ENCODE data around the gene PGM5.
"Not testable (repeated sequence)": the region's sequence is repeated elsewhere in the genome, so short reads cannot be mapped to it uniquely, and the experiment has no call there.

The PGM5 gene

GRCh38 chr9:68356380-68357118 lies at the start of gene PGM5:
Gene PGM5, plus strand, starts transcription at chr9:68356611. Its CDS starts 517 bp downstream, at chr9:68357128.
- not testable (repeated sequence) for DNase-seq

DNA sequence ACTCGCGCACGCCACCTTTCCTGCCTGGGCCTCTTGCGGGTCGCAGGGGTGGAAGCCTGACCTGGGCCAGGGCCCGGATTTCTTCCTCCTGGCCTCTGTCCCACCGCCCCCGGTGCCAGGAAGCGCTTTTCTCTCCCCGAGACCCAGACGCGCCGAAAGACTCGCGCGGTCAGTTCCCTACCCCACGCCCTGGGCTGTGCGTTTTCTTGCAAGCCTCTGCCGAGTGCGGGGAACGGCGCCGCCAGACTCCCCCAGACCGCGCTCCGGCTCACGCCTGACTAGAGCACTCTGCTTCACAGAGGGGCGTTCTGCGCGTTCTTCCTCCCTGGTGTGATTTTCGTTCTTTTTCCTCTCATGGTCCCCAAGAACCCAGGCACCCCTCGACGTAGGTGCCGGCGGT lies 49.3 kb upstream of the PGM5 start:
- not testable (repeated sequence) for DNase-seq

DNA sequence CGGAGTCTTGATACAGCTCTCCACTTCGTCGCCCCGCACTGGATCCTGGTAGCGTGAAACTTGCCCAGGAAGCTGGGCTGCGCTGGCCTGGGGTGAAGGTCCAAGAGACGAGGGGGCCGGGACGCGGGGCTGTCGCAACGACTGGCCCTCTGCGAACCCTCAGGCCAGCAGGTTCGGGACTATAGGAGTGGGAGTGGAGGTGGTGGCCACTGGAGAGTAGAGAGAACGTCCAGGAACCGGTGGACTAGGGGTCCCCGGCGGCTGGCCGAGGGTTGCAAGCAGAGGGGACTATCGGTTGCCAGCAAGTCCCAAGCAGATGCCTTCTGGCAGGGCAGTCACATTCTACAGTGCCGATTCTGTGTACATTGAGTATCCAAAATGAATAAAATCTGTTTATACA lies 48.8 kb upstream of the PGM5 start:
- DNase-seq, result not testable (repeated sequence)

DNA sequence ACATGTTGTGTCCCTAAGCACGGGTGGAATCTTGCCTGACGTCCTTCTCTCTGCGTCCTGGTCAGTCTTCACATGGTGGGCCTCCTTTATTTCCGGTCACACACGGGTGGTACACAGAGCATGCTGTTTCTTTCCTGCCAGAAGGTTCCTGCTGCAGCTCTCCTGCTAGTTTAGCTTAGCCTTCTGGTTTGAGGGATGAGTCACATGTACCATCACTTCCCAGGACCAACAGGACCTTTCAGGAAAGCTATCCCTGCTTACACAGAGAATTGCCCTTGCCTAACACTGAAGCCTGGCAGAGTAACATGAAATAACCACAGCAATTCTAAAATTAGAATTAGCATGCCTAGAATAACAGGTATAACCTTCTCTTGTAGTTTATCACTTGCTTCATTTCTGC lies 45.2 kb upstream of the PGM5 start:
- DNase-seq, result not testable (repeated sequence)

DNA sequence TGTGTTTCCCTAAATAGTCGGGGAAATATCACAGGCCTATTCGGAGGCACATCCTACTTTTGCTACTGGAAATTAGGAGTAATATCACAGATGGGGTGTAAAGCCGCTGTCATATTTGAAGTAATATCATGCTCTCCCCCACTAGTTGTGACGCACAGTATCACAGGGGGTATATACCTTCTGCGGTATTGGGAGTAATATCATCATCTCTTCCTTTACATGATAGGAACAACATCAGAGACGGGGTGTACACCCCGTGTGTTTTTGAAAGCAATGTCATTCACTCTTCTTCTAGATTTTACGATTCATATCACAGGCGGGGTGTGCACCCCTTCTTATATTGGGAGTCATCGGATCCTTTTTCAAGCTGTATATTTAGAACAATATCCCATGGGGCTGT lies 38.2 kb upstream of the PGM5 start:
- DNase-seq, result not testable (repeated sequence)

DNA sequence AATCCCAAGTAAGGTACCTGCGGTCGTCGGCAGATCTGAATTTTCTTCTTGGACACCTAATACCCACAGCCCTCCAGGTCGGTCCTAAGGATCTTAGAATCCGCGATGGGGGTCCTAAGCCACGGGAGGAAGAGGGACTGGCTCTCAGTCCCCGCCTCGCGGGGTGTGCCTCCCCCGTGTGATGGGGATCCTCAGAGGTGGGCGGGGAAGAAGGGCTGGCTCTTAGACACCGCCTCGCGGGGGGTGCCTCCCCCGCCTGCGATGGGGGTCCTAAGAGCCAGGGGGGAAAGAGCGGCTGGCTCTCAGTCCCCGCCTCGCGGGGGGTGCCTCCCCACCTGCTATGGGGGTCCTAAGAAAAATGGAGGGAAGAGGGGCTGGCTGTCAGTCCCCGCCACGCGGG lies 32.7 kb upstream of the PGM5 start:
- DNase-seq, result not testable (repeated sequence)

DNA sequence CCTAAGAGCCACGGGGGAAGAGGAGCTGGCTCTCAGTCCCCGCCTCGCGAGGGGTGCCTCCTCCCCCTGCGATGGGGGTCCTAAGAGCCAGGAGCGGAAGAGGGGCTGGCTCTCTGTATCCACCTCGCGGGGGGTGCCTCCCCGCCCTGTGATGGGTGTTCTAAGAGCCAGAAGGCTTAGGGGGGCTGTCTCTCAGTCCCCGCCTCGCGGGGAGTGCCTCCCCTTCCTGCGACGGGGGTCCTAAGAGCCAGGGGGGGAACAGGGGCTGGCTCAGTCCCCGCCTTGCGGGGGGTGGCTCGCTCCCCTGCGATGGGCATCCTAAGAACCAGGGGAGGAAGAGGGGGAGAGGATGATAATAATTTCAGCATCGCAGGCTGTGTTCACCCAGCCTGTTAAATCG lies 31.9 kb upstream of the PGM5 start:
- DNase-seq, result not testable (repeated sequence)

DNA sequence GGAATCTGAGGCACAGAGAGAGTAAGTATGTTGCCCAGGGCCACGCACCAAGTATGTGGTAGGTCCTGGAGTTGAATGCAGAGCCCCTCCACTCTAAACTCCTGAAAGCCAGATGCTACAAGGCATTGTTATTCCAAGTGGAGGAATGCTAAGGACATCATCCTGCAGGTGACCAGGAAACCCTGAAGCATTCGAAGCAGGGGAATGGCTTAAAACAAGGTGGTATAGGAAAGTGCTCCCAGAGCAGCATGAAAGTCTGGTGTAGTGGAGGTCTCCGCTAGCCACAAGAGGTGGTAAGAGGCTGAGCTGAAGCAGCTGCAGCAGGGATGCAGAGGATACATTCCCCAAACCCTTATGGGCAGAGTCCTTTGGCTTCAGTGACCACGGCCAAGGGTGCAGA lies 27.3 kb upstream of the PGM5 start:
- not testable (repeated sequence) for DNase-seq

GRCh38 chr9:68330531-68331173 lies 25.8 kb upstream of the PGM5 start:
- DNase-seq, result not testable (repeated sequence)

- not testable (repeated sequence) for DNase-seq
Measured at GRCh38 chr9:68332122-68332521, 24.3 kb upstream of the PGM5 start.

- not testable (repeated sequence) for DNase-seq
Measured at GRCh38 chr9:68335935-68336334, 20.5 kb upstream of the PGM5 start.

DNA sequence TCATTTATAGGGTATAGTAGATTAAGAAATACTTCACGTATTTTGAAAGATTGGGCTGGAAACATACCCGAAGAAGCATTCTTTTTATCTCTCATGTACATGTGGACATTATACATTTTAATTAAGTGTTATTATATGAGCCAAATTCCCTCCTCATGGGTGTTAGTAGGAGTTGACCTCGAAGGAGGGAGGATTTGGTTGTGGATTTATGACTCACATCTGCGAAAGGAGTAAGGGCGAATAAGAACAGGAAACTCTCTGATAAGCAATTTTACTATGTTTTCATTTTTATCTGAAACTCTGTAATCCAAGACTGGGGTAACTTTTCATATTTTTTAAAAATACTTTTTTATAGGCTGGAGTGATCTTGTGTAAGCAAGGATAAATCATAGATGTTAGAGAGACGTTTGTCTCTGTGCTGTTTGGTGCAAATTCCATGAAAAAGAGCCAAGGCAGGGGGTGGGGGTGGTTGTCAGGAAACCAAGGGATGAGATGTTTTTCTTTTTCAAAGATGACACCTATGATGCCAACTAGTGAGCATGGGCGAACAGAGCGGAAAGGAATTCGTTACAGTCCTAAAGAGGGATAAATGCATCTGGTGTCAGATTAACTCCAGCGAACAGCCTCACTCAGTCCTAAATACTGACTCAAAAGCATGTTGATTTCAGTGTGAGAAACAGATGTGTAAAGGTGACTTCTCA lies 19.6 kb upstream of the PGM5 start:
- DNase-seq, result not testable (repeated sequence)

- not testable (repeated sequence) for DNase-seq
Measured at GRCh38 chr9:68338000-68338399, 18.4 kb upstream of the PGM5 start.

DNA sequence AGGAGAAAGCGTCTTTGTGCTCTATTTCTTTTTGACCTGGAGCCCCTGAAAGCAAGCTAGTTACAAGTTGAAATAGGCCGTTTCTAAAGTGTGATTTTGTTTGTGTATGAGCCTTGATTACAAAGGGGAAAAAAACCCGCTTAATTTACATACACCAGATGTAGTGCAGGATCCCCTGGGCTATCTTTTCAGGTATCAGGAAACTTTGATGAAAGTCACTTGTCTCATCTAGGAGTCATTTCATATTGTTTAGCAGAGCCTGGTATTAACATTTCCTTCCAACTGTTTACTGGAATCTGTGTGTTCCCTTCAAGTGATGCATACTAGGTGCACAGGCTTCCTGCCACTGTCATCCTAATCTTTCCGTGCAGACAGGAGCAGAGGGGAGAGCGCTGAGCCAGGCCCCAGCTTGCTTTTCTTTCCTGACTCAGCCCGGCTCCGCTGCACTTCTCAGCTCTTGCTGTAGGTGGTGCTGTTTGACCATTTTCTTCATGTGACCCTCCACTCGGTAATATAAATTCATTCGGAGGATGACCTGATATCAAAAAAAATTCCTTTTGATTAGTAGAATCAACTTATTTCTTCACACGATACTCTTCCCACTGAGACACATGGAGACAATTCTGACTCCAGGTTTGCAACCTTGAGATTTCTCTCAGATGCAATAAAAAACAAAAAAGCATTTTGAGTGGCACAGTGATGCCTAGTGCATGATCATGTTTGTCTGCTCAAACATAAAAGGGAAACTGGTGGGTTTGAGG lies 14.0 kb upstream of the PGM5 start:
- not testable (repeated sequence) for DNase-seq

- not testable (repeated sequence) for DNase-seq
Measured at GRCh38 chr9:68343242-68343641, 13.2 kb upstream of the PGM5 start.

DNA sequence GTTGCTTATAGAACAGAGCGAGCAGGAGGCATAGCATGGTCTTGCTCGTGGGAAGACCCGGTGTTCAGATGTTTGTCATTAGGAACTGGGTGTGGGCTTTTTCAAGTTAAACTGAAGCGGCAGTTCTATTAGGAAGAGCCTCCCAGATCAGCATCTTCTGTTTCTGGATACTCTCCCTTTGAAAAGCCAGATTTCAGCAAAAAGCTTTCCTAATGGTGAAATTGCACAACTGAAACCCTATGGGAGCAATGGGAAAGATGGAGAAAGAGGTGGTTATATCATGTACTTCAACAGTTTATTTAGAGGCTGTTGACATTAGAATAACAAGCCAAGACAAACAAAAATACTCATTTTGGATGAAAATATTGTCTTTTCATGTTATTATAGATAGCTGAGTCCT lies 12.4 kb upstream of the PGM5 start:
- not testable (repeated sequence) for DNase-seq

- DNase-seq, result not testable (repeated sequence)
Measured at GRCh38 chr9:68351689-68352088, 4.7 kb upstream of the PGM5 start.

GRCh38 chr9:68355993-68356379 lies 425 bp upstream of the PGM5 start:
- DNase-seq, result not testable (repeated sequence)

DNA sequence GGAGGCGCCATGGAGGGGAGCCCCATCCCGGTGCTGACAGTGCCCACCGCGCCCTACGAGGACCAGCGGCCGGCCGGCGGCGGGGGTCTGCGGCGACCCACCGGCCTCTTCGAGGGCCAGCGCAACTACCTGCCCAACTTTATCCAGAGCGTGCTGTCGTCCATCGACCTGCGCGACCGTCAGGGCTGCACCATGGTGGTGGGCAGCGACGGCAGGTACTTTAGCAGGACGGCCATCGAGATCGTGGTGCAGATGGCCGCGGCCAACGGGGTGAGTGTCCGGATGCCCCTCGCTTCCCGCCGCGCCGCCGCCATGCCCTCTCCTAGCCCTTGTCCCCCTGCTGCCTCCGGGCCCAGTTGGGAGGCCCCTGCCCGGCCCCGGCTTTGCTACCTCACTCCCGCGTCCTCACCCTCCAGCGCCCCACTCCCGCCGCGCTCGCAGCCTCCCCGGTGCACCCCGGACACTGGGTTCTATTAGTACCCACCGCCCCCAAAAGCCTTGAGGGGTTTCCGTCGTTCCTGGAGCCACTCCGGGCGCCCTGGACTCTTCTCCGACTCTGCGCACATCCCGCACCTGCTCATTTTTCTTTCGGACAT lies 806 bp downstream of the PGM5 start:
- DNase-seq, result not testable (repeated sequence)

- not testable (repeated sequence) for DNase-seq
Measured at GRCh38 chr9:68366933-68367547, 10.6 kb downstream of the PGM5 start.

DNA sequence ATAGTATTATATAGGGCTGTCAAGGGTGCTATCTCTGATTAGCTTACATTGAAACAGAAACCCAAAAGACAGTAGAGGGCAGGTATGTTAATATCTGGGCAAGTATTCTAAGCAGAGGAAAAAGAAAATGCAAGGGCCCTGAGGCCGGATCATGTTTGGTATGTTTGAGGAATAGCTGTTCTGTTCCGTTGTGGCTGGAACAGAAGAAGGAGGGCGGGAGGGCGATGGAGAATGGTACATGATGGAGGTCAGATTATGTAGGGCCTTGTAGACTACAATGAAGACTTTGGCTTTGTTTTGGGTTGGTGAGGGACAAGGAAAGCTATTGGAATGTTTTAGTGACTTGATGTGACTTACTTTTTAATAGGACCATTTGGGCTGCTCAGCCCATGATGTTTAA lies 19.4 kb downstream of the PGM5 start:
- DNase-seq, result not testable (repeated sequence)

DNA sequence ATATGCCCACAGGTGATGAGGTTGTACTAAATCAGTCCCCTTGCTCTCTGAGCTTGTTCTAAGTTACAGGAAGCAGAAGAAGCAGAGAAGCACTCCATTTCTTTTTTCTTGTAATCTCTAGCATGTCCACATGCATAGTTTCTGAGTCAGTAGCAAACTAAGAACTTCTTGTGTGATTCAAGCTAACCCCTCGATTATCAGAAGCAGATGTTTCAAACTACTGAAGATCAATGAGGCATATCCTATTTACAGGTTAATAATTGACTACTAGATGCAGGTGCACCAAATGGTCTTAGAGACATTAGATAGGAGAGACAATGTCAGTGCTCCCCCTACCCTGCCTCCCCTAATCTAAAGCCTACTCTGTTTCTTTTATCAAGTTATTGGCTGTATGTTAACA lies 21.3 kb downstream of the PGM5 start:
- DNase-seq, result not testable (repeated sequence)

Measured in stimulated activated CD4-positive, alpha-beta T cell treated with anti-CD3 and anti-CD28 coated beads, Interleukin-4, amount 100 ng/mL, for 4 hours (primary cell).